Esophagus muscularis mucosa (tissue), 4 donors: ENCODE measurements around the gene PLCG2. TPM values are rescaled to one million over a fixed set of nuclear protein-coding genes. Genes with fewer than 3 reads are reported as not detected.

ENCODE experiments used
- DNase-seq: peaks from one replicate; pipeline ENCODE4 v3.0.0-alpha.2; 2017; ENCODE audit errors: extremely low spot score
- H3K27ac ChIP-seq, 4 donors: fragments of 200-600 bp; sonication (generic); replicated peaks in 1 of 4; 1 replicate in 3 of 4; 2 replicates in 1 of 4; pipeline ENCODE4 v1.5.1; 2016 to 2019; ENCODE audit warnings: mild to moderate bottlenecking in 1 of 4
- H3K27me3 ChIP-seq, 4 donors: fragments of 200-600 bp; sonication (generic); one replicate each; pipeline versions ENCODE4 v1.5.1 to v1.6.0; 2016 to 2019
- H3K36me3 ChIP-seq, 4 donors: fragments of 200-600 bp; sonication (generic); one replicate each; pipeline ENCODE4 v1.5.1; 2016 to 2019
- H3K4me1 ChIP-seq, 4 donors: fragments of 200-600 bp; sonication (generic); one replicate each; pipeline ENCODE4 v1.5.1; 2016 to 2019
- H3K4me3 ChIP-seq, 4 donors: fragments of 200-600 bp; sonication (generic); 1 replicate in 2 of 4; 2 replicates in 2 of 4; pipeline ENCODE4 v1.5.1; 2016 to 2019; ENCODE audit warnings: mild to moderate bottlenecking in 4 of 4, moderate library complexity in 1 of 4
- H3K9me3 ChIP-seq, 4 donors: fragments of 200-600 bp; sonication (generic); 1 replicate in 3 of 4; 2 replicates in 1 of 4; pipeline ENCODE4 v1.5.1; 2016 to 2019
- EP300 ChIP-seq: sonication (generic); formaldehyde crosslinking; IDR thresholded peaks from one replicate; pipeline ENCODE4 v1.6.1; 2017; ENCODE audit warnings: antibody characterized with exemption
- POLR2A ChIP-seq: fragments of 450-650 bp; IDR thresholded peaks from one replicate; pipeline ENCODE4 v1.6.1; 2017; ENCODE audit warnings: antibody characterized with exemption, moderate library complexity, mild to moderate bottlenecking, low read depth
- POLR2AphosphoS5 ChIP-seq, 2 donors: sonication (generic); formaldehyde crosslinking; IDR thresholded peaks; one replicate each; pipeline ENCODE4 v1.6.1; 2017; ENCODE audit warnings: antibody characterized with exemption in 2 of 2
- WGBS: methylation state at CpG from one replicate; pipeline ENCODE4 v1.1.5; 2018; 5-methylcytosine and 5-hydroxymethylcytosine counted together
- intact Hi-C: fragments of 100-400 bp; cut with DNase I; formaldehyde crosslinking; loops from one replicate; pipeline ENCODE4 v1.15.1; 2023
- total RNA-seq, 4 donors: library from RNA; depleted of rRNA; stranded (reverse); fragments of >200 nt; gene quantifications; one replicate each; pipeline versions ENCODE4 v1.1.0 to v1.2.1, GENCODE V29; 2016
- TF ChIP-seq, protein P1 (sequence below), 3 experiments: fragments of 200-600 bp in 2 of 3; fragments of 450-650 bp in 1 of 3; sonication (generic) in 2 of 3; IDR thresholded peaks; one replicate each; pipeline ENCODE4 v1.5.1; 2017 to 2019; ENCODE audit warnings: antibody characterized with exemption in 3 of 3, mild to moderate bottlenecking in 2 of 3, moderate library complexity in 1 of 3

Gene PLCG2
- total RNA-seq = 10 to 100 TPM in 2 of 4 donors, 1 to 10 TPM in 2; 7.1 to 11.3 (median 9.9) TPM

DNA sequence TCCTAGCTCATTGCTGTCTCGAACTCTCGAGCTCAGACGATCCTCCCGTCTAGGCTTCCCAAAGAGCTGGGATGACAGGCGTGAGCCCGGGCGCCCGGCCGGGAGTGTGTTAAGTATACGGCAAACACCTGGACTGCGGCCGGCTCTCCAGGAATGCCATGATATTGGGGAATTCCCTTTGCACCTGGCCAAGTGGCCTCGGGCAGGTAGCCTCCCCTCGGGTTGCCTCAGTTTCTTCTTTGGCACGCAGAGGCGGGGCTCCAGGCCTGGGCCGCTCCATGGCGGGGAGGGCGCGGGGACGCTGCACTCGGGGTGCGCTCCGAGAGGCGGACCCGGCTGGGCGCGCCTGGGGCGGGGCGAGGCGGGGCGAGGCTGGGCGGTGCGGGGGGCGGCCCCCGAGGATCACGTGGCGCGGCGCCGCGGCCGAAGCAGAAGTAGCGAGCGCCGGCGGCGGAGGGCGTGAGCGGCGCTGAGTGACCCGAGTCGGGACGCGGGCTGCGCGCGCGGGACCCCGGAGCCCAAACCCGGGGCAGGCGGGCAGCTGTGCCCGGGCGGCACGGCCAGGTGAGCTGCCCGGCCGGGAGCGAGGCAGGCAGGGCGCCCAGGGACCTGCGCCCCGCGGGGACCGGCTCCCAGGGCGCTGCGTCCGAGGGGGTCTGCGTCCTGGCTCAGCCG, at the start of gene PLCG2:
TSS of gene PLCG2 (plus strand) at position 431 of the 675 bp plus-strand sequence. CDS start 6,699 bp downstream, outside the sequence.
- Histone ChIP-seq H3K27ac (peak within 1 kb of the TSS; percentile 43 to 76 (median 56)), H3K27me3 (peaks cover 0 to 31% (median 6%) of the 10 kb centered on the region in 4 donors), H3K36me3 (no peaks in the 10 kb centered on the region), H3K4me3 (peak within 1 kb of the TSS; percentile 58 to 68 (median 62)), H3K4me1 (peaks cover 6 to 19% (median 13%) of the 10 kb centered on the region in 4 donors), H3K9me3 (peaks cover 0 to 5% (median 0%) of the 10 kb centered on the region in 4 donors)
- TF ChIP-seq POLR2A (no peak), POLR2AphosphoS5 (IDR thresholded peaks at IDR 0.05) (no peak), EP300 (no peak)
- TF ChIP-seq, protein P1, sequence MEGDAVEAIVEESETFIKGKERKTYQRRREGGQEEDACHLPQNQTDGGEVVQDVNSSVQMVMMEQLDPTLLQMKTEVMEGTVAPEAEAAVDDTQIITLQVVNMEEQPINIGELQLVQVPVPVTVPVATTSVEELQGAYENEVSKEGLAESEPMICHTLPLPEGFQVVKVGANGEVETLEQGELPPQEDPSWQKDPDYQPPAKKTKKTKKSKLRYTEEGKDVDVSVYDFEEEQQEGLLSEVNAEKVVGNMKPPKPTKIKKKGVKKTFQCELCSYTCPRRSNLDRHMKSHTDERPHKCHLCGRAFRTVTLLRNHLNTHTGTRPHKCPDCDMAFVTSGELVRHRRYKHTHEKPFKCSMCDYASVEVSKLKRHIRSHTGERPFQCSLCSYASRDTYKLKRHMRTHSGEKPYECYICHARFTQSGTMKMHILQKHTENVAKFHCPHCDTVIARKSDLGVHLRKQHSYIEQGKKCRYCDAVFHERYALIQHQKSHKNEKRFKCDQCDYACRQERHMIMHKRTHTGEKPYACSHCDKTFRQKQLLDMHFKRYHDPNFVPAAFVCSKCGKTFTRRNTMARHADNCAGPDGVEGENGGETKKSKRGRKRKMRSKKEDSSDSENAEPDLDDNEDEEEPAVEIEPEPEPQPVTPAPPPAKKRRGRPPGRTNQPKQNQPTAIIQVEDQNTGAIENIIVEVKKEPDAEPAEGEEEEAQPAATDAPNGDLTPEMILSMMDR (IDR thresholded peaks at IDR 0.05) = no peak
- intact Hi-C loops = no loop called here
- no peak for DNase-seq
- 1% methylated on average over 17 of the region's 78 CpGs for WGBS

DNA sequence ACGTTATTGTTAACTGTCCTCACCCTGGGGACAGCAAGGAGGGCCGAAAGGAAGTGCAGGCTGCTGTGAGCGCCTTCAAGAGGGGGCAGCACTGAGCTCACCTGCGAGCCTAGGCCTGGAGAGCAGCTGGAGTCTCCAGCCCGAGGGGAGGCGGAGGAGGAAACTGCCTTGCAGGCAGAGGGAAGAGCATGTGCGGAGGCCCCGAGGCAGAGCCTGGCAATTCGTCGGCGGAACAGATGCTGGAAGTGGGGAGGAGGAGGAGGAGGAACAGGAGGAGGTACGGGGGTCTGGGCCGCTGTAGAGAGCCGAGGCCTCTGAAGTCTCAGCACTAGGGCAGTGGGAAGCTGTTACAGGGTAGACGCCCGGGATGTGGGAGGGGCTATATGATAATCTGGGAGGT, 49.6 kb upstream of the PLCG2 start:
- Histone ChIP-seq H3K36me3 (no peaks in the 10 kb centered on the region), H3K27ac (no peak overlapping the region), H3K4me3 (no peak overlapping the region), H3K27me3 (no peaks in the 10 kb centered on the region), H3K9me3 (no peaks in the 10 kb centered on the region), H3K4me1 (peaks cover 12 to 16% (median 15%) of the 10 kb centered on the region in 4 donors)
- TF ChIP-seq POLR2A (no peak), POLR2AphosphoS5 (IDR thresholded peaks at IDR 0.05) (no peak), EP300 (no peak)
- TF ChIP-seq, protein P1 (IDR thresholded peaks at IDR 0.05) = no peak
- intact Hi-C loops = no loop called here
- no peak for DNase-seq
- 90% methylated on average over 16 of the region's 16 CpGs for WGBS

DNA sequence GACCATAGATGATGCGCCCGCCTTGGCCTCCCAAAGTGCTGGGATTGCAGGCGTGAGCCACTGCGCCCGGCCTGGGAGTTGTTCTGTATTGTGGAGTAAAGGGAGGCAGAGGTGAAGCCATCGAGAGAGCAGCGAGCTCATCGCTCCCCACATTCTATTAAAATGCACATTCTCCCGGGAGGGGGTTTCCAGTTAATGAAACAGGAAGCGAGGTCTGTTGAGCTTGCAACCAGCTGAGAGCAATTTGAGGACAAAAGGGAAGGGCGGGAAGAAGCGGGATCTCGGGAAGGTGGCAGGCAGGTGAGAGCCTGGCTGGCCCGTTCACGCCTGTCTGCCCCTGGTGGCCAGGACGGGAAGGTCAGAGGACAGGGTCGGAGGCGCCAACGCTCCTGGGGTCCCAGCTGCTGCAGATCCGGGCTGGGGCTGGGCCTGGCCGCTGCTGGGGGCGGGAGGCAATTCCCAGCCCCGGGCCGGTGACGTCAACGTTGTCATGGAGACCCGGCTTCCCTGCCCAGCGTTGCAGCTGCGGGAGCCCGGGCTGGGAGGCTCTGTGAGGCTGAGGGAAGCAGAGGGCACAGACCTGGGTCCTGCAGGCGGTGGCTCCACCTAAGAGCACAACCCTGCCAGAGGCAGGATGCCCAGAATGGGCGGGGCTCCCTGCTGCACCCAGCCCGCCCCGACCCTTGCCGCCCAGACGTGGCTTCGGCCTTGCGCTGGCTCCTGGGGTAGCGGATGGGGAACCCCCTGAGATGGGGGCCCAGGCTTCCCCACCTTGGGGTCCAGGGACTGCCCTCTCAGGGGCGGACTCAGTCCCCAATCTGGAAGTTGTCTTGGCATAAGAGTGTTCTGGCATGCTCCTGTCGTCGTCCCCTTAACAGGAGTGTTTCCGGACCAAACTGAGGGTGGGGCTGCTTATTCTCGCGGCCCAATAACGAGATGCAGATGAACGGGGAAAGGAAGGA, 48.7 kb upstream of the PLCG2 start:
- no peaks in the 10 kb centered on the region for H3K36me3 ChIP-seq
- TF ChIP-seq POLR2A = no peak
- TF ChIP-seq, protein P1 (IDR thresholded peaks at IDR 0.05) = peak; percentile 23 to 64 (median 38)
- peak in 1 of 2 donors; percentile 36 for TF ChIP-seq POLR2AphosphoS5 (IDR thresholded peaks at IDR 0.05)
- no peak for TF ChIP-seq EP300
- no peaks in the 10 kb centered on the region for H3K27me3 ChIP-seq
- 13% methylated on average over 19 of the region's 47 CpGs for WGBS
- peak overlapping the region; percentile 52 to 58 (median 52) for H3K4me3 ChIP-seq
- peaks cover 12 to 16% (median 15%) of the 10 kb centered on the region in 4 donors for H3K4me1 ChIP-seq
- peak overlapping the region; percentile 58 to 72 (median 60) for H3K27ac ChIP-seq
- no peak for DNase-seq
- intact Hi-C loops = loop anchor here (10.0 kb wide), 1 partner anchor 696 kb away; the partner anchor contains the start of gene ATMIN
- no peaks in the 10 kb centered on the region for H3K9me3 ChIP-seq

DNA sequence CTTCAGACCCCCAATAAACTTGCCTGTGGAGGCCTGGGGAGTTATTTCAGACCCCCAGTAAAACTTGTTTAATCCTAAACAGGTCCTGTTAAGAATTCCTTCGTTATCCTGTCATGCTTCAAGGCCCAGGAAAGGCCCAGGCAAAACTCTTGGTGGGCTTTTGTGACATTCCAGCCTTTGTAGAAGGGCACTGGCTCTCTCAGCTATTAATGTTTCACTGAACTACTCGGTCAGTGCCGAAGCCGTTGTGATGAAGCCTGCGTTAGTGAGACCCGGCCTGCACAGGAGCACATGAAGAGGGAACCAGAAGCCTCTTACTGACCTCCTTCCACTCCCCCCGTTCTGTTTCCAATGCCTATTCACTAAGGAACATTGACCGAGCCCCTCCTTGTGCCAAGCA, 47.4 kb upstream of the PLCG2 start:
- Histone ChIP-seq H3K36me3 (no peaks in the 10 kb centered on the region), H3K27ac (peak overlapping the region in 3 of 4 donors; percentile 10 to 61 (median 22)), H3K27me3 (no peaks in the 10 kb centered on the region), H3K9me3 (no peaks in the 10 kb centered on the region), H3K4me3 (no peak overlapping the region), H3K4me1 (peaks cover 12 to 16% (median 15%) of the 10 kb centered on the region in 4 donors)
- 94% methylated on average over 8 of the region's 8 CpGs for WGBS
- TF ChIP-seq, protein P1 (IDR thresholded peaks at IDR 0.05) = no peak
- TF ChIP-seq POLR2AphosphoS5 (IDR thresholded peaks at IDR 0.05) (no peak), POLR2A (no peak), EP300 (no peak)
- DNase-seq = no peak
- intact Hi-C loops = loop anchor here (10.0 kb wide), 1 partner anchor 697 kb away; the partner anchor contains the start of gene ATMIN
